GM18868 (cell line): ENCODE measurements around the gene NAP1L1.
"Not testable (repeated sequence)": the region's sequence is repeated elsewhere in the genome, so short reads cannot be mapped to it uniquely, and the experiment has no call there.

Experiments used
- ATAC-seq: cut with Tn5 transposase; IDR thresholded peaks from one replicate; pipeline ENCODE4 v1.9.1; 2021; ENCODE audit warnings: mild to moderate bottlenecking, moderate library complexity; ENCODE audit not compliant: unreplicated experiment

NAP1L1 gene

DNA sequence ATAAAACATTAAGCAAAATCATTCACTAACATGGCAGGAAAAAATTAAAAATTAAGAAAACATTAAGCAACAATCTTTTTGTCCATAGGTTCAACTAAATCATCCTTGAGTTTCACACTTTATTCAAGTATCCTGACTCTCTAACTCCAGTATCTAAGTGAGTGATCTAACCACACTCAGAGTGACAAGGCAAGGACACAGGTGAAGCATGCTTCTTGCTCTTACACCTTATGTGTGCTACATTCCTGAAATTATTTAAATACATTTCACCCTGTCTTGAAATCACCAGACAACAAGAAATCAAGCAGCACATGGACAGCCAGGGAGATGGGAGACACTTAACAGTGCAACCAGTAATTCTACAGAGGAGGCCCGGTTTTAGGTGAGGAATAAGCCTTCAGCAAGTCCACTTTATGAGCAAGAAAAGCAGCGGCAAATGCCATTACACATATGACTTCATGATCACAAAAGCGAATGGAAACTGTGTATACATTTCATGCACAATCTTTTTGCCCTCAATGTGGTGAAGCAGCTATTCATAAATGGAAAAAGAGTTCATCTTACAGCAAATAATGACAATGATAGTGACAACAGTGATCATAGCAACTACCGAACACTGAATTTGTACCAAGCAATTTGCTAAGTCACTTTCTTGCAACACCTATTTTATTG, 90.3 kb downstream of the NAP1L1 start:
- no peak for ATAC-seq

DNA sequence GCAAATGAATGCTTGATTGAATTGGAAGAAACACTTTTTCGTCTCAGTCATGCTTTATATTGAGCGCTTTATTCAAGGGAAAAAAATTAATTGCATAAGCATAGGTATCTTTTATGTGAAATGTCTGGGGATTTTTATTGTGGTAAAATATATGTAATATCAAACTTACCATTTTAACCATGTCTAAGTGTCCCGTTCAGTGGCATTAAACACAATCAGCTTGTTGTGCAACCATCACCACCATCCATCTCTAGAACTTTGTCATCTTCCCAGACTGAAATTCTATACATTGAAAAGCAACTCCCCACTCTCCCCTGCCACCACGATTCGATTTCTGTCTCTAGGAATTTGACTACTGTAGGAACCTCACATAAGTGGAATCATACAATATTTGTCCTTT, 92.7 kb downstream of the NAP1L1 start:
- no peak for ATAC-seq

DNA sequence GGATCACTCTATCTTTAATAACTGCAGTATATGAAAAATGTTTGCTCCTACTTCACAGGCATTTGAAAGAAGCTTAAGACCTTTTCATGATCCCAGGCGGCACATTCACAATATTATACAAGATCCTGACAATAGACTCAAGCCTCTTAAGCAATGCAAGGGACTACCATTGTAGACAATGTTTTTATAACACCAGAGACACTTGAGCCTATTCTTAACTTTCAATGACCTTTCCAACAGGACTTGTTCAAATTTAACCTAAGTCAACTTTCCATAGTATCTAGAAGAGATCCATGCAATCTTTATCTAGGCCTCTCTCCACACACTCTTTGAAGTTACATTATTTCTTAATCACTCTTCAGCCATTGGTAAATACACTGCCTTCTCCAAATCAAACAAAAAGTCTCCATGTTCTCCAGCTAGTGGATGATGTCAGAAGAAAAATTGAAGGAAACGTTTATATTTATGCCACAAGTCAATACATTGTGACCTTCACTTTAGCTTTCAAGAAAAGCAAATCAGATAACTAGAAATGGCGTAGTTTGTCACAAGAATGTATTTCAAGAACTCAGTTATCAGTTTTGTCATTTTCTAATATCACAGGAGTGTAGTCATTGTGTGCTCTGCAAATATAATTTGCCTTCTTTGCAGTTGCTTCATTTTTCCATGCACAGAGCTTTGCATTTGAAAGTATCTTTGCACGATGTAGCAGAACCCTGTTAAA, 94.1 kb downstream of the NAP1L1 start:
- ATAC-seq: no peak

DNA sequence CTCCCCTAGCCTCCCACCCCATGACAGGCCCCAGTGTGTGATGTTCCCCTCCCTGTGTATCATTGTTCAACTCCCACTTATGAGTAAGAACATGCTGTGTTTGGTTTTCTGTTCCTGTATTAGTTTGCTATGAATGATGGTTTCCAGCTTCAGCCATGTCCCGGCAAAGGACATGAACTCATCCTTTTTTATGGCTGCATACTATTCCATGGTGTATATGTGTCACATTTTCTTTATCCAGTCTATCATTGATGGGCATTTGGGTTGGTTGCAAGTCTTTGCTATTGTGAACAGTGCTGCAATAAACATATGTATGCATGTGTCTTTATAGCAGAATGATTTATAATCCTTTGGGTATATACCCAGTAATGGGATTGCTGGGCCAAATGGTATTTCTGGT, 96.8 kb downstream of the NAP1L1 start:
- not testable (repeated sequence) for ATAC-seq
